ENCODE data around the gene NPAS2. TPM values are rescaled to one million over a fixed set of nuclear protein-coding genes. Genes with fewer than 3 reads are reported as not detected.

The NPAS2 gene
- total RNA-seq, 1 experiment from 2014 or later: 10.5 TPM

DNA sequence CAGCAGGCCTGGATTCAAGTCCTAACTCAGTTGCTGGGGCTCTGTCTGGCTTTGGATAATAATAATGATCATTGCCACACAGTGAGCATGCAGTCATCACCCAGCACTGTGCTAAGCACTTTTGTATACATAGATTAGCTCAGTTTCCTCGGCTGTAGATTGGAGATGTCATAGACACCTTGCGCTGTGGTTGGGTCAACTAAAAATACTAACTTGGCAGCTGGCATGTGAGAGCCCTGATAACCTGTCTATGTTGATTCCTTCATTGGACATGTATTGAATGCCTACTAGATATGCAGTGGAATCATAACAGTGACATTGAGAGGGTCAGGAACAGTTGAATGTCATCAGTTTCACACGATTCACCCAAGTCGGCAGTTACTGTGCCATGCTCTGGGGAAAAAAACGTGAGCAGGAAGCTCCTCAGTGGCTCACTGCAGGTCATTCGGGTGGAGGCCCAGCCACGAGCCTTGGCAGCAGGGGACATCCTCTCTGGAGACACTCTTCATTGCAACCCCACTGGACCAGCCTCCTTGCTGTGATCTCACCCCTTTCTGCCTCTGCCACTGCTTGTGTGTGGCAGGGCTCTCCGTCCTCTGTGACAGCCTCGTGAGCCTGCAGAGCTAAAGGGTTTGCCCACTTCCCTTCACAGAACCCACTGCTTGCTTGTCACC lies 85.3 kb downstream of the NPAS2 start:
- DNase-seq (ENCODE audit: low spot score): no peak

DNA sequence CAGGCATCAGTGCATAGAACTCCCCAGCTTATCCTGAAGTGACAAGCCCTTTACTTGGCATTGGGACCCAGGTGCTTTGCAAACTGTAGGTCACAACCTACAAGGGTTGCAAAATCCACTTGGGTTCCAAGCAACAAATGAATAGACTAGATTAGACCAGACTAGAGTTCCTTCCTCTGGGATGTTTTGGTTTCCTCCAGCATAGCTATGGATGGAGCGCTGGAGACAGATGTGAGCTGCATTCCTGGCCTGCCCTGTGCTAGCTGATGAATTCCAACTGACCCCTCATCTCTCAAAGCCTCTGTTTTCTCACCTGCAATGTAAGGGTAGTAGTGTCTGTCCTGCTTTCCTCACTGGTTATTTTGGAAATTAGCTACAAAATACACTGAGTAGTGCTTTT lies 86.2 kb downstream of the NPAS2 start:
- no peak for DNase-seq (ENCODE audit: low spot score)

DNA sequence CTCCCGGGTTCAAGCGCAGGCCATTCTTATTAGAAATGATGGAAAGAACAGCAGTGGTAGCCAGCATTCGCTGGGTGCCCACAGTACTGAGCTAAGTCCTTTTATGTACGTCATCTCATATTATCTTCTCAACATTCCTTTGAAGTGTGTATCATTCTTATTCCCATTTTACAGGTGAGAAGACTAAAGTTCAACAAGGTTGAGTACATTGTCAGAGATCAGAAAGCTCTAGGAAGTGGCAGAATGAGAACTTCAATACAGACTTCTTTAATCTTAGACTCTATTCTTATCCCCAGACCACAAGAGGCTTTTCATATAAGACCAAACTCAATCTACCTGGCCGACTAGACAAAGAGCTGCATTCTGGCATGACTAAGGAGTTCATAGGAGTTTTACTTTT lies 86.7 kb downstream of the NPAS2 start:
- no peak for DNase-seq (ENCODE audit: low spot score)

DNA sequence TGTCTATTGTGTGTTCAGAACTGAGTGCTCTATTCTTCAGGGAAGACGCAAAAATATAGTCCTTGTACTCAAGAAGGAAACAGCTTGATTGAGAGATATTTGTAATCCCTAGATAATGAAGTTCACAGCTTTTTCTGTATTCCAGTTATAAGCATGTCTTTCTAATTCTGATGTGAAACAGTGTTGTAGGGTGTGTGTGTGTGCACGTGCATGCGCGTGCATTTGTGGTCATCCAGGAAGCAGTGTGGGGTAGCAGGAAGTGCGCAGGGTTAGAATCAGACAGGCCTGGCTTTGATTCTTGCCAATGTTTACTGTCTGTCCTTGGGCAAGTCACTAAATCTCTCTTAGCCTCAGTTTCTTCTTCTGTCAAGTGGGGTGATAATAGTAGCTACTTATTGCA lies 87.9 kb downstream of the NPAS2 start:
- DNase-seq (ENCODE audit: low spot score): no peak

DNA sequence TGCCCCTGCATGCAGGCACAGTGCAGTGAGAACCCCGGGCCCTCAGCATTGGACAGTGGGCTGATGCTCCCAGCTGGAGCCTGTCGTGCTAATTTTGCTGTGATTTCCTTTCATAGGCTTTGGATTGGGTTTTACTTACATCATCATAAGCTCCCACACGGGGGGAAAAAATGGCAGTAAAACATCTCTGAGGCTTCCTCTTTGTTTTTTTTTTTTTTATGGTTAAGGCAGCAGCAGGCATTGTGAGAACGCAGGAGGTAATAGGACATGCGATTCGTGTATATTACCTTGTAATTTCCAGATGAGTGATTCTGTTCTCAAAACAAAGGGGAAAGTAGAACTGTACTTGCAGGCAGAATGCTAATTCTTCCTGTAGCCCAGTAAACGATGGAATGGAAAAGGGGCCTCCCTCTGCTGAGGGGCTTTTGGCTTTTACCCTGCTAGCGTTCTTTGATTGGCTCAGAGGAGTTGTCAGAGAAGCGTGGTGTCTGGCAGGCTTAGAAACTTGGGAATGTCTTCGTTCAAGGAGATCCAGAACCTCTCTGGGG lies 89.7 kb downstream of the NPAS2 start:
- no peak for DNase-seq (ENCODE audit: low spot score)

DNA sequence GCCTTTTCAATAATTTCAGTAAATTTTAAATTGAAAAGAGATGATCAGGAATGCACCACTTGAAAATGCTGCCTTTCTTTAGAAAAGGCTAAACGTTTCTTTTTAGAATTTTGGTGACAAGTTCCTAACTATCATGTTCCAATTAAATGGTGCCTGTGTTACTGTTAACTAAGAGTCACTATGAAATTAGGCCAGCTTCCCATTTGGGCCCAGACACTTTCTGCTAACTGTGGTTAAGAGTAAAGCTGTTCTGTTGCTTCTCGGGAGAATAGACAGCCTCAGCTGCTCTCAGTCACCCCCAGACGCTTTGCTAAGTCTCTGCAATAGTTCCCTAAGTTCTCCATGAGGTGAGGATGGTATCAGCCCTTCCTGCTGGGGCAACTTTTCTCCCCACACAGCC lies 90.2 kb downstream of the NPAS2 start:
- no peak for DNase-seq (ENCODE audit: low spot score)

DNA sequence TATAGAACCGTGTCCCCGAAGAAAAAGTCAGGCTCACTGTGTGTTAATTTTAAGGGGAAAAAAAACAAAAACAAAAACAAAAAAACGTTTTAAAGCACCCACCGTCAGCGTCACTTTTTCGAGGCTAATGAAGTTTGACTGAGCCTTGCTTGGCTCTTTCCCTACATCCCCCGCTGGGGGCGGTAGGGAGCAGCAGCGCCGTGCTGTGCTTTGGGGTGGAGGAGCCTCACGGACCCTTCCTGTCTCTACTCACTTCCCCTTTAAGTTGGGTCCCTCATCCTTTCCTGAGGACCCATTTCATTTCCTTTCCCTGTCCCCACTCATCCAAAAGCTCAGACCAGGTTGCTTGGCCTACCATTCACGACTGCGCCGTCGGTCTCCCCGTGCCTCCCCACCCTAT lies 99.4 kb downstream of the NPAS2 start:
- DNase-seq (ENCODE audit: low spot score): no peak

DNA sequence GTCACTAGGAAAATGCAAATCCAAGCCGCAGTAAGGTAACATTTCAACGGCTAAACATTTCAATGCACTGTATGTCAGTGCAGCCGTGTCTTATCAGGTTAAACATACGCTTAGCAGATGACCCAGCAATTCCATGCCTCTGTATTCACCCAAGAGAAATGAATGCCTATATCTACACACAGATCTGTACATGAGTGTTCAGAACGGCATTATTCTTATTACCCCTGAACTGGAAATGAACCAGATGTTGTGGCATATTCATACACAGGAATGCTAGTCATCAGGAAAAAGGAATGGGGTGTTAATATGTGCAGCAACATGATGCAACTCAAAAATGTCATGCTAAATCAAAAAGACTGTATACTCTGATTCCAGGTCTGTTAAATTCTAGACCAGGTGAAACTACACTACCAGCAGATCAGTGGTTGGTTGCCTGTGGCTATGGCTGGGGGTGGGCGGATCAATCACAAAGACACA lies 101.8 kb downstream of the NPAS2 start:
- DNase-seq (ENCODE audit: low spot score): no peak

DNA sequence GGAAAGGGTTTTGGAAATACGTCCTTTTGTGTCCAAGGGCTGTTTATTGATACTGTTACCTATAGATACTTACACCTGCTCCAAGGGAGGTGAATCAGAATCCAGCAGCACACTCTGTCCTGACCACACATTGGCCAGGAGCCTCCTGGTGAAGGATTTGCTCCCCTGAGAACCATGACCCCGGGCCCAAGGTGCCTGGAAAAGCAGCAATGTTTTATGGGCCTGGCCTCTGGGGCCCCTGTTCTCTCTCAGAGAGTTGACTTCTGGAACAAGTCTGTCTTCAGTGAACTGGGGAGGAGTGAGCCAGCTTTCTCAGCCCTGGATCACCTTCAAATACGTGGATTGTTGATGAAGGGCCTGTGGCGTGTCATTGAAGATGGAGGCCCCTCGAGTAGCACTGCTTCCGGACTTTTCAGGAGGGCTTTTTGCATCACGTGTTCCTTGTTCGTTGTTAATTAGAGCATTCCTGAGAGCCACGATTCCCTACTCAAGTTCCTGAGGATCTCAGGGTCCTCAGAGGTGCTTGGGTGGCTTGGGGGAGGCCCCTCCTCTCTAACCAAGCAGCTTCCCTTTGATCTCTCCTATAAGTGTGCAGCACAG lies 103.6 kb downstream of the NPAS2 start:
- DNase-seq (ENCODE audit: low spot score): no peak

DNA sequence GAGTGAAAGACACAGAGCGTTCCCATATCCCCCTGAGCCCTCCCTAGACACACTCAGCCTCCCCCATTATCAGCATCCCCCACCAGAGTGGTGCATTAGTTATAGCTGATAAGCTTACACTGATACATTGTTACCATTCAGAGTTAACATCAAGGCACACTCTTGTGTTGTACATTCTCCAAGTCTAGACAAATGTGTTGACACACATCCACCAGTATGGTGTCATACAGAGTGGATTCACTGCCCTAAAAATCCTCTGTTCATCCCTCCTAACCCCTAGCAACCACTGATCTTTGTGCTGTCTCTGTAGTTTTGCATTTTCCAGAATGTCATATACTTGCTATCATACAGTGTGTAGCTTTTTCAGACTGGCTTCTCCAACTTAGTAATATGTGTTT lies 104.2 kb downstream of the NPAS2 start:
- DNase-seq (ENCODE audit: low spot score): no peak

DNA sequence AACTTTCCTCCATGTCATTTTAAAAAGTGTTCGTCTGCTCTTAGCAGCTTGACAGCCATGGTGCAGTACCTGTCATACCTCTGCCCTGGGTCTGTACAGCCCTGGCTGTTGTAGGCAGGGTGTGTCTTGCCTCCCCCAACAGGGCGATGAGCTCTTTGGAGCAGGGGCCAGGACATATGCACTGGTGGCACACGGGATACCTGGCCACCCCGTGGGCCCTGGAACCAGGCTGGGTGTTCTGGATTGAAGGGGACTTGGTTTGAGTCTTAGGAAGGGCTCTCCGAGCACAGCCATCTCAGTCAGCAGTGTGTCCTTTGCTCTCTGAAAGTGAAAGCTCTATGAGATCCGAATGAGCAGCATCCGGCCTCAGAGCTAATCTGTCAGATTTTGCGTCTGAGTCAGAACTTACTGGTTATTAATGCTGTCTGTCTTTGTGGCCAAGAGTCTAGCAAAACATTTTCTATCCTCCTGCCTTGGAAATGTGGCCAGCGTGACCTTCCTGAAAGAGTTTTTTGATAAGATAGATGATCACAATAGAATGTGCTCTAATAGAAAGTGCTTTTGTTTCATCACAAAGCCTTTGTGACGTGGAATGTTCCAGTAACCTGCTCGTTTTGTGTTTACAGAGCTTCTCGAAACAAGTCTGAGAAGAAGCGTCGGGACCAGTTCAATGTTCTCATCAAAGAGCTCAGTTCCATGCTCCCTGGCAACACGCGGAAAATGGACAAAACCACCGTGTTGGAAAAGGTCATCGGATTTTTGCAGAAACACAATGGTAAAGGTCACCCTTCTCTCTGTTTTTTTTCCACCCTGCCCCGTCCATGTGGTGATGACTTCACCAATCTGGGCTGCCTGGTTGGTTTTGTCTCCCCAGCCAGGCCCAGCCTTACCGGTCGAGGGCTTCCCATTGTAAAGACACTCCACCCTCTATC lies 104.8 kb downstream of the NPAS2 start:
- no peak for DNase-seq (ENCODE audit: low spot score)

DNA sequence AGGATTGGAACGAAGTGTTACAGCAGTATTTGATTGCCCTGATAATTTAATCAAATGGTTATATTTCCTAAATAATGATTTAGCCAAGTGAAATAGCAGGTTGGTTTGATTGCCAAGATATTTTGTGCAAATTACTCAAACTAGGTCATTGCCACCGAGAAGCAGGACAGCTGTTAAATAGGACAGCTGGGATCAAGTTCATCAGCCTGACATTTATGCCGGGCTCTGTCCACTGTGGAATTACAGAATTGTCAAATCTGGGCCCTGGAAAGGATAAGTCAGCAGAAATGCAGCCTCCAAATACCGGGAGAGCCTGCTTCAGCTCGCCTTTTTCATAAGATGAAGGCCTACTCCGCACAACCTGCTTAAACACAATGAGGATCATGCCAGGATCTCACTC lies 108.3 kb downstream of the NPAS2 start:
- DNase-seq (ENCODE audit: low spot score): no peak

DNA sequence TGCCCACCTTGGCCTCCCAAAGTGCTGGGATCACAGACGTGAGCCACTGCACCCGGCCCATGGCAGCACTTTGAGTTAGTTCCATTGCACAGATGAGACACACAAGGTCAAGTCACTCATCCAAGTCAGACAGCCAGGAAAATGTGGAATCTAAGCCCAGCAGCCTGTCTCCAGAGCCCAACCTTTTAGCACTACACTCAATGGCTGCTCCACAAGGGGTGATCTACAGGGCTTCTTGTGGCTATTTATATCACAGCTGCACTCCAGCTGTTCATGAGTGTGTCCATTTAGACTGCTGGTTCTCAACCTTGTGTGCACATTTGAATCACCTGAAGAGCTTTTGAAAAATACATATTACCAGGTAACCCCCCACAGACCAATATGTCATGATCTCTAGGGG lies 109.2 kb downstream of the NPAS2 start:
- no peak for DNase-seq (ENCODE audit: low spot score)

DNA sequence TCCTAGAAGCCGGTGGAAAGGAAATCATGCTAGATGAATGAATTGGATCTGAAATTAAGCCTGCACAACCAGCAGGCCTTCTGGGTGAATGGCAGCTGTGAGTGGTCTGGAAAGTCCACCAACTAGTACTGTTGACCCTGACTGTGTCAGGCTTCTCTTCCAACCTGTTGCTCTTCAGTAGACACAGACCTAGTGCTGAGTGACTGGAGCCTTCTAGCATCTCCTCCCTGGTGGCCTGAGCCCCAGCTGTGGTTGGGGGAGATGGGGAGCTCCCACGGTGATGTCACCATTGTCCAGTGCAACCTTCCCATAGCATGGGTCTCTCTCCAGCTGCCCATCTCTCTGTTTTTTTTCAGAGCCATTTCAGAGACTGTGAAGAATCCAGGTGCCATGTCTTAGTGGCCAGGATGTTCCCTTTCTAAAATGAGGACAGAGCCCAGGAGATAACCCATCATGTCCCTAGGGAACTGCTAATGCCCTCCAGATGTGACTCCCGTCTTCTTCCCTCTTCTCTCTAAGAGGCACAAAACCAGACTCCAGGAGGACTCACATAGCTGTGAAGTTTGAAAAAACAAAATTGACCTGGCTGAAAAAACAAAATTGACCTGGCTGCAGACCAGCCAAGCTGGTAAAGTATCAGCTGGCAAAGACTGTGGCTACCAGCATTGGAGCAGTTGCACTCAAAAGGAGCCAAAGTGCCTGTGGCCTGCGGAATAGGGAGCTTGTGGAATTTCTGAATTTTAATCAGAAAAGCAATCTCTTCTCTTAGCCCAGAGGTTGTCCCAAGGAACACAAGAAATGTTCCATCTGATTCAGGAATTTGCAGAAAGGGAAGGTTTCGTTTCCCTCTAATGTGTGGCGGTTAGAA lies 114.8 kb downstream of the NPAS2 start:
- no peak for DNase-seq (ENCODE audit: low spot score)

DNA sequence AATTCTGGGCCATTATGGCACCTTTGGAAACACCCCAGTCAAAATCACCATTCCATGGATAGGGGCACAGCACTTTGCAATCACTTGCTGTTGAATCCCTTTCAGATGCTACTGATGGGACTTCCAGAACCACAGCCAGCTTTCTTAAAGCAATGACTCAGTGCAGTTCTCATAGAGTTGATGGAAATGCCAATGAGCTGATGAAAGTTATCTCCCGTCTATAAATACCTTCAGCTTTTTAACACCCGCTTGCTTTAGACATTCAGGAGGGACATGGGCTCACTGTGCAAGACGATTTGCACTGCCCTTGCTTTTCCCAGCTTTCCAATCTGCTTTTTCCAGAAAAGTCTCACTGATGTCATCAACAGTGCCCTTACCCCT lies 115.4 kb downstream of the NPAS2 start:
- DNase-seq (ENCODE audit: low spot score): no peak

DNA sequence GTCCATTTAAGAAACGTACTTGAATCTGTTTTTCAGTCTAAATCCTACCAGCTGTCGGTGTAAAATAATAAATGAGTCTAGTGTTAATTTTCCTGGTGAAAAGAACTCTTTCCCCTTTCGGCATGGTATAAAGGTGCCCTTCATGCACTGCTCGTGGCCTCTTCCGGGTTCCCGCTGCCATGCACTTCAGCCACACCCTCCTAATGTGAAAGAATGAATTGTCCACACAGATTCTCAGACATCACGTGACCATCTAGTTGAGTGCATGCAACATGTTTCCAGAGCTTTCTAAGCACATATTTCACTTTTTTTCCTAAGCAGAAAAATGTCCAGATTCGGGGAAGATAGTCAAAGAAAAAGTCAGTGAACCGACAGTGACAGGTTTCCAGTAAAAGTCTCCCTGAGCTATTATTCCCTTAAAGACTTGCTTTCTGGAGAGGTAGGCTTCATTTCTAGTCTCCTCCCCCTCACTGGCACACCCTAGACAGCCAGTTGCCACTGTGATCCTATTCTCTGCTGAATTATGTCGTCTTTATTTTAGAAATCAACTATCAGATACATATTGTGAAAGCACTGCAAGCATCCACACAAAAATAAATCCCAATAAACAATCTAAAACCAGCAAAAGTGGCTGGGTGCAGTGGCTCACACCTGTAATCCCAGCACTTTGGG lies 116.3 kb downstream of the NPAS2 start:
- DNase-seq (ENCODE audit: low spot score): no peak

DNA sequence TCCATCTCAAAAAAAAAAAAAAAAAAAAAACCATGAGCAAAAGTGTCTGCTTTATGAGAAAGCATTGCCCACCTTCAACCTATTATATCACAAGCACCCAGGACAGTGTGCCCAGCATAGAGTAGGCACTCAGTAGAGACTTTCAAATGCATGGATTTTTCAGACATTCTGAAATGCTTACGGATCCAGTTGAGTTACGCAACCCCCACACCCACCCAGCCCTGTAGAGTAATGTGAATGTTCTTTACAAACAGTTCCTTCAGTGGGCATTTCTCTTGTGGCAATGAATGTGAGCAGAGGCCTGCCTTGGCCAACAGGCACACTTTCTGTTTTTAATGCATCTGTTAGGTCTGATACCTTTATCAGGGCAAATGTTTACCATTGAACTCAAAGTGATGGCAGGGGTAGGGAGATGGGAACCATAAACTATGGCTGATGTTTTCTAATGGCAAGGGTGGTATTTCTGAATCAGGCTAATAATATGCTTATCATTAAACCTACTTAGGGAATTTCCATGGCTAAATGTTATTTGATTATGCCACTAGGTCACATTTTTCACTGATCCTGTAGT lies 117.1 kb downstream of the NPAS2 start:
- DNase-seq (ENCODE audit: low spot score): no peak

DNA sequence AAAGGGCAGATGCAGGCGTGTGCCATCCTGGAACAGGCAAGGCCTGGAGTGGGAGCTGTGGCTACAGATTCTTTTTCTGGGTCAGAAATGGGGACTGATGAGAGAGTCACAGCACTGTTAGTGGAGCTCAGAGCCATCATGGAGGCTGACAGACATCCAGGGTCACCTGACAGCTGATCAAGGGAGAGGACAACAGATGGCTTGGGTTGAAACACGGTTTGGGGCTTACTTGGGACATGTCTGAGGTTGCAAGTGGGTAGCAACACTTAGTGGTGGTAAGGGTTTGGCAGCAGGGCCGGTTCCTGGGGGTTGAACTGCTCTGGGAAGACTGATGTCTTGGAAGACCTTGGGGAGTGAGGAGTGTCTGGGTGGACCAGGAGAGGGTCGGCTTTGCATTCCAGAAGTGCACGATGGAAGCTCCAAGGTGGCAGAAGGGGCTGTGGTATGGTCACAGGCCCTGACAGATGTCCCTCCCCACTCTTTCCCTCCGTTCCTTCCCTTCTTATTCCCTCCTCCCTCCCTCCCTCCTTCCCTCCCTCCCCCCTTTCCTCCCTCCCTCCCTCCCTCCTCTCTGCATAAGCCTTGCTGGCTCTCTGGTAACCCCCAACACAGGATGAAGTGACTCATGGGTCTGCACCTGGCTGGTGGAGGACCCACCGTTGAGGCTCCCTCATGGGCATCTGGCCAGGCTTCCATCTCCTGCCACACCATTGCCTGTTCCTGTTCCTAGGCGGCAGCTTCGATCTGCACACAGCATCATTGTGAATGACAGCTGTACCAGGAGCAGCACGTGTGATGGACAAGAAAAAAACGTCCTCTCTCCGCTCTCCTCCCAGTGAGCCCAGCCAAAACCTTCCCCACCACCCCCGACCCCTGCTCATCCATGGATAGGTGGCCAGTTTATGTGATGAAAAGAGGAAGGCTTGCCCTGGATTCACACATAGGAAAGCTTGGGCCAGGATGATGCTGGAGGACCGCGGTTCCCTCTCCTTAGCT lies 118.4 kb downstream of the NPAS2 start:
- DNase-seq (ENCODE audit: low spot score): no peak

DNA sequence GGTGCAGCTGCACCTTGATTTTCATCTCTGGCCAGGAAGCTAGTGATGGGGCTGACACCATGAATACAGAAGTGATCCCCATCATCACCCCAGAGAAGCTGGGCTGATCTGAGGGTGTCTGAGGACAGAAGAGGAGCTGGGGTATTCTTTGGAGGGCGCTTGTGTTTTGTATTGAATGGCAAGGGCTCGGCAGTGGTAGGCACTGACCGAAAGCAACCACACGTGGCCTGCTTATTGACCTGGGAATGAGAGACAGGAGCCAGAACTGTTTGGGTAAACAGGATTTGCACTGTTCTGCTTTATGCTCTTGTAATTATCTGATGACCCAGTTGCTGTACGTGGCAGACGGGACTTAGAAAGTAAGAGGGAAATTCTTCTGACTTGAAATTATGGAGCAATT lies 119.5 kb downstream of the NPAS2 start:
- DNase-seq (ENCODE audit: low spot score): no peak
